ENCODE results near the gene ACTG2. TPM values are rescaled to one million over a fixed set of nuclear protein-coding genes. Genes with fewer than 3 reads are reported as not detected.

ACTG2 gene
- total RNA-seq (1,000 to 10,000 TPM in 2 of 5 donors, 100 to 1,000 TPM in 3; 444 to 2,977 (median 978) TPM), polyA plus RNA-seq (1,000 to 10,000 TPM in 1 of 3 donors, 100 to 1,000 TPM in 2; 143 to 1,485 (median 206) TPM)
- long read RNA-seq, donor 1, transcript ACTG2-207 (4 exons, 540 nt): minor isoform, 20 of 1,606 reads
- long read RNA-seq, donor 1, transcript ACTG2-201 (9 exons, 1,530 nt): major isoform, 619 of 1,606 reads
- long read RNA-seq, donor 1, transcript ACTG2-209 (3 exons, 638 nt): minor isoform, 18 of 1,606 reads
- long read RNA-seq, donor 1, transcript ACTG2-208 (2 exons, 574 nt): minor isoform, 13 of 1,606 reads
- long read RNA-seq, donor 1, partial matches to known transcripts: 843 of 1,606 reads
- long read RNA-seq, donor 1, other reads (novel, unspliced or antisense): 80 of 1,606 reads
- long read RNA-seq, donor 2, transcript ACTG2-209 (3 exons, 638 nt): minor isoform, 10 of 1,210 reads
- long read RNA-seq, donor 2, transcript ACTG2-201 (9 exons, 1,530 nt): major isoform, 619 of 1,210 reads
- long read RNA-seq, donor 2, transcript ACTG2-207 (4 exons, 540 nt): minor isoform, 14 of 1,210 reads
- long read RNA-seq, donor 2, partial matches to known transcripts: 480 of 1,210 reads
- long read RNA-seq, donor 2, other reads (novel, unspliced or antisense): 80 of 1,210 reads
- long read RNA-seq, donor 3, transcript ACTG2-209 (3 exons, 638 nt): minor isoform, 7 of 556 reads
- long read RNA-seq, donor 3, transcript ACTG2-207 (4 exons, 540 nt): minor isoform, 12 of 556 reads
- long read RNA-seq, donor 3, transcript ACTG2-201 (9 exons, 1,530 nt): major isoform, 225 of 556 reads
- long read RNA-seq, donor 3, partial matches to known transcripts: 277 of 556 reads
- long read RNA-seq, donor 3, other reads (novel, unspliced or antisense): 32 of 556 reads
- long read RNA-seq, donor 4, transcript ACTG2-209 (3 exons, 638 nt): minor isoform, 5 of 444 reads
- long read RNA-seq, donor 4, transcript ACTG2-207 (4 exons, 540 nt): minor isoform, 8 of 444 reads
- long read RNA-seq, donor 4, transcript ACTG2-201 (9 exons, 1,530 nt): major isoform, 201 of 444 reads
- long read RNA-seq, donor 4, partial matches to known transcripts: 204 of 444 reads
- long read RNA-seq, donor 4, other reads (novel, unspliced or antisense): 21 of 444 reads
- long read RNA-seq, donor 5, transcript ACTG2-209 (3 exons, 638 nt): minor isoform, 11 of 637 reads
- long read RNA-seq, donor 5, transcript ACTG2-207 (4 exons, 540 nt): minor isoform, 35 of 637 reads
- long read RNA-seq, donor 5, transcript ACTG2-201 (9 exons, 1,530 nt): major isoform, 299 of 637 reads
- long read RNA-seq, donor 5, partial matches to known transcripts: 254 of 637 reads
- long read RNA-seq, donor 5, other reads (novel, unspliced or antisense): 32 of 637 reads
- long read RNA-seq, donor 6: 0 reads
- long read RNA-seq, donor 7, transcript ACTG2-208 (2 exons, 574 nt): minor isoform, 29 of 5,494 reads
- long read RNA-seq, donor 7, transcript ACTG2-207 (4 exons, 540 nt): minor isoform, 252 of 5,494 reads
- long read RNA-seq, donor 7, transcript ACTG2-209 (3 exons, 638 nt): minor isoform, 93 of 5,494 reads
- long read RNA-seq, donor 7, transcript ACTG2-201 (9 exons, 1,530 nt): major isoform, 2,034 of 5,494 reads
- long read RNA-seq, donor 7, partial matches to known transcripts: 2,732 of 5,494 reads
- long read RNA-seq, donor 7, other reads (novel, unspliced or antisense): 329 of 5,494 reads
- long read RNA-seq, donor 8, transcript ACTG2-209 (3 exons, 638 nt): minor isoform, 13 of 561 reads
- long read RNA-seq, donor 8, transcript ACTG2-207 (4 exons, 540 nt): minor isoform, 8 of 561 reads
- long read RNA-seq, donor 8, transcript ACTG2-201 (9 exons, 1,530 nt): major isoform, 254 of 561 reads
- long read RNA-seq, donor 8, transcript ACTG2-203 (8 exons, 1,413 nt): minor isoform, 6 of 561 reads
- long read RNA-seq, donor 8, partial matches to known transcripts: 249 of 561 reads
- long read RNA-seq, donor 8, other reads (novel, unspliced or antisense): 28 of 561 reads
- long read RNA-seq, donor 9, transcript ACTG2-208 (2 exons, 574 nt): minor isoform, 7 of 1,386 reads
- long read RNA-seq, donor 9, transcript ACTG2-201 (9 exons, 1,530 nt): major isoform, 397 of 1,386 reads
- long read RNA-seq, donor 9, transcript ACTG2-209 (3 exons, 638 nt): minor isoform, 18 of 1,386 reads
- long read RNA-seq, donor 9, transcript ACTG2-207 (4 exons, 540 nt): minor isoform, 29 of 1,386 reads
- long read RNA-seq, donor 9, partial matches to known transcripts: 888 of 1,386 reads
- long read RNA-seq, donor 9, other reads (novel, unspliced or antisense): 42 of 1,386 reads
- long read RNA-seq, donor 10, transcript ACTG2-208 (2 exons, 574 nt): minor isoform, 6 of 696 reads
- long read RNA-seq, donor 10, transcript ACTG2-207 (4 exons, 540 nt): minor isoform, 12 of 696 reads
- long read RNA-seq, donor 10, transcript ACTG2-209 (3 exons, 638 nt): minor isoform, 11 of 696 reads
- long read RNA-seq, donor 10, transcript ACTG2-201 (9 exons, 1,530 nt): major isoform, 344 of 696 reads
- long read RNA-seq, donor 10, partial matches to known transcripts: 284 of 696 reads
- long read RNA-seq, donor 10, other reads (novel, unspliced or antisense): 36 of 696 reads

DNA sequence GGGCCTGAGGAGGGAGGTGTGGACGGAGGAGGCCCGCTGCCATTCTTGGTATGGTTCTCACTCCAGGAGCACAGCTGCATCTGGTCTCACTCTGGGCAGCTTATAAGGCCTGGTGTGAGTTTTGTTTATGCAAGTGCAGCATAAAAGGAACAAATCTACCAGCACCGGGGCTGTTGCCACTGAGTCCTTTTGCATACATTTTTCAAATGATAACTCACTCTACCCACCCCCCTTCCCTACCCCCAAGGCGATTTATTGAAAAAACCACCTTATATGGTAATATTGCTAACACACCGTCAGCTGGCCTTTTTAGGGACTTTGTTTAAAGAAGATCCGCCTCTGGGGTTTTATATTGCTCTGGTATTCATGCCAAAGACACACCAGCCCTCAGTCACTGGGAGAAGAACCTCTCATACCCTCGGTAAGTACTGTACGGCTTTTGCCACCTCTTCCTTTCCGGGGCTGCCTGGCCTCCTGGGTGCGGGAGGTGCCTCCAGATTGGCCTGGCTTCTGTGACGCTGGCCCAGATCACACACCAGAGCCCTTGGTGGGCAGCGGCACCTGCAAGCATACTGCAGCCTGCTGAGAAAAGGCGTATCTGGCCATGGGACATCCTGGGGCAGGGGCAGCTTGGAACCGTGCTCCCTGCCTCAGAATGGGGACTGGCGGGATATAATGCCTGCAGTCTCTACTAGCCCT, at the start of gene ACTG2:
Gene ACTG2 (plus strand): TSS at position 378 of the 699 bp plus-strand sequence. CDS start 8,304 bp downstream, outside the sequence.
- H3K4me1 ChIP-seq: peaks cover 0 to 21% (median 10%) of the 10 kb centered on the region in 4 donors
- peak within 1 kb of the TSS; percentile 14 to 92 (median 82) for H3K27ac ChIP-seq
- H3K9me3 ChIP-seq: no peaks in the 10 kb centered on the region
- 54 to 83% (median 76%) methylated on average over 10 to 15 of the region's 15 CpGs for WGBS, 5 donors
- no peaks in the 10 kb centered on the region for H3K27me3 ChIP-seq
- peak in 1 of 2 donors; percentile 77 for DNase-seq
- H3K36me3 ChIP-seq: no peaks in the 10 kb centered on the region
- peak within 1 kb of the TSS; percentile 30 to 50 (median 44) for H3K4me3 ChIP-seq
- intact Hi-C loops (cut with DNase I; ENCODE audit: low total_unique reads): no loop called here
- TF ChIP-seq CTCF (IDR thresholded peaks at IDR 0.05) (no peak), EP300 (IDR thresholded peaks at IDR 0.05) (peak; percentile 1), POLR2AphosphoS5 (IDR thresholded peaks at IDR 0.05) (peak; percentile 59 to 84 (median 73)), POLR2A (IDR thresholded peaks at IDR 0.05) (peak in 1 of 4 donors; percentile 38)

GRCh38 chr2:73844087-73844486, 48.7 kb upstream of the ACTG2 start:
- intact Hi-C loops (cut with DNase I; ENCODE audit: low total_unique reads): no loop called here
- 56 to 69% (median 63%) methylated on average over 2 of the region's 2 CpGs for WGBS, 5 donors
- DNase-seq: no peak
- Histone ChIP-seq H3K36me3 (peaks cover 42 to 77% (median 54%) of the 10 kb centered on the region in 4 donors), H3K4me3 (no peak overlapping the region), H3K27ac (peak overlapping the region in 1 of 5 donors; percentile 66), H3K4me1 (peaks cover 0 to 27% (median 9%) of the 10 kb centered on the region in 4 donors), H3K27me3 (no peaks in the 10 kb centered on the region), H3K9me3 (no peaks in the 10 kb centered on the region)
- TF ChIP-seq POLR2AphosphoS5 (IDR thresholded peaks at IDR 0.05): no peak
- TF ChIP-seq EP300 (IDR thresholded peaks at IDR 0.05): no peak
- no peak for TF ChIP-seq POLR2A (IDR thresholded peaks at IDR 0.05)
- TF ChIP-seq CTCF (IDR thresholded peaks at IDR 0.05): no peak
